H9 (cell line): Measurements from ENCODE around the gene TMEM175. TPM values are rescaled to one million over a fixed set of nuclear protein-coding genes. Genes with fewer than 3 reads are reported as not detected.

ENCODE experiments used
- DNase-seq: peaks from one replicate; pipeline ENCODE4 v3.0.0-alpha.2; 2017
- H2AFZ ChIP-seq: one replicate; pipeline ENCODE4 v1.6.1; 2013; ENCODE audit warnings: mild to moderate bottlenecking, low read length, control low read depth, moderate library complexity
- H2AK5ac ChIP-seq: 2 replicates; pipeline ENCODE4 v1.6.1; 2013; ENCODE audit warnings: low read length, control low read depth, mixed read lengths; ENCODE audit not compliant: insufficient read length
- H2BK120ac ChIP-seq: one replicate; pipeline ENCODE4 v1.6.1; 2013; ENCODE audit warnings: low read depth, mild to moderate bottlenecking, low read length, control low read depth, inconsistent platforms; ENCODE audit not compliant: poor library complexity, severe bottlenecking
- H2BK12ac ChIP-seq: 2 replicates; pipeline ENCODE4 v1.6.1; 2013; ENCODE audit warnings: low read length, control low read depth, mixed read lengths, low read depth; ENCODE audit not compliant: insufficient read length
- H2BK15ac ChIP-seq: 2 replicates; pipeline ENCODE4 v1.6.1; 2013; ENCODE audit warnings: low read depth, low read length, control low read depth
- H2BK20ac ChIP-seq: one replicate; pipeline ENCODE4 v1.6.1; 2013; ENCODE audit warnings: low read depth, mild to moderate bottlenecking, low read length, control low read depth, inconsistent platforms; ENCODE audit not compliant: poor library complexity, severe bottlenecking
- H2BK5ac ChIP-seq: 2 replicates; pipeline ENCODE4 v1.6.1; 2013; ENCODE audit warnings: low read length, control low read depth, mixed read lengths; ENCODE audit not compliant: insufficient read length
- H3K14ac ChIP-seq: 2 replicates; pipeline ENCODE4 v1.6.1; 2013; ENCODE audit warnings: low read length, control low read depth; ENCODE audit not compliant: insufficient read depth
- H3K18ac ChIP-seq: 2 replicates; pipeline ENCODE4 v1.6.1; 2013; ENCODE audit warnings: low read depth, mild to moderate bottlenecking, mixed read lengths, low read length, control low read depth; ENCODE audit not compliant: insufficient read length
- H3K23ac ChIP-seq: 2 replicates; pipeline ENCODE4 v1.6.1; 2013; ENCODE audit warnings: low read length, control low read depth, mixed read lengths, low read depth; ENCODE audit not compliant: insufficient read length
- H3K23me2 ChIP-seq: 2 replicates; pipeline ENCODE4 v1.6.1; 2013; ENCODE audit warnings: low read depth, mild to moderate bottlenecking, mixed read lengths, low read length, control low read depth; ENCODE audit not compliant: insufficient read length, poor library complexity, severe bottlenecking
- H3K27ac ChIP-seq: 2 replicates; pipeline ENCODE4 v1.5.1; 2013; ENCODE audit warnings: low read length, control low read depth, mixed read lengths, low read depth; ENCODE audit not compliant: insufficient read length
- H3K27me3 ChIP-seq: 2 replicates; pipeline ENCODE4 v1.6.1; 2013; ENCODE audit warnings: low read length, control low read depth, inconsistent platforms; ENCODE audit not compliant: insufficient read depth
- H3K4ac ChIP-seq: 2 replicates; pipeline ENCODE4 v1.6.1; 2013; ENCODE audit warnings: low read depth, mild to moderate bottlenecking, control low read depth, inconsistent platforms, low read length, moderate library complexity
- H3K4me1 ChIP-seq: 2 replicates; pipeline ENCODE4 v1.6.1; 2013; ENCODE audit warnings: low read length, control low read depth, inconsistent platforms; ENCODE audit not compliant: insufficient read depth
- H3K4me2 ChIP-seq: 2 replicates; pipeline ENCODE4 v1.6.1; 2013; ENCODE audit warnings: low read length, control low read depth, mixed read lengths; ENCODE audit not compliant: insufficient read length, insufficient read depth
- H3K56ac ChIP-seq: 2 replicates; pipeline ENCODE4 v1.6.1; 2013; ENCODE audit warnings: low read depth, mild to moderate bottlenecking, mixed read lengths, low read length, control low read depth; ENCODE audit not compliant: insufficient read length
- H3K79me1 ChIP-seq: 2 replicates; pipeline ENCODE4 v1.6.1; 2013; ENCODE audit warnings: low read depth, mild to moderate bottlenecking, moderate library complexity, low read length, control low read depth, inconsistent platforms; ENCODE audit not compliant: insufficient read depth, poor library complexity, severe bottlenecking
- H3K79me2 ChIP-seq: 2 replicates; pipeline ENCODE4 v1.6.1; 2013; ENCODE audit warnings: low read length, control low read depth, inconsistent platforms; ENCODE audit not compliant: insufficient read depth
- H3K9ac ChIP-seq: 2 replicates; pipeline ENCODE4 v1.6.1; 2013; ENCODE audit warnings: low read length, control low read depth, mixed read lengths; ENCODE audit not compliant: insufficient read length; ENCODE audit errors: extremely low read depth
- H3K9me3 ChIP-seq: one replicate; pipeline ENCODE4 v1.6.1; 2013; ENCODE audit warnings: low read depth, low read length, inconsistent platforms; ENCODE audit not compliant: control insufficient read depth
- H3T11ph ChIP-seq: one replicate; pipeline ENCODE4 v1.6.1; 2013; ENCODE audit warnings: mild to moderate bottlenecking, low read length, control low read depth, inconsistent platforms
- H4K20me1 ChIP-seq: one replicate; pipeline ENCODE4 v1.6.1; 2013; ENCODE audit not compliant: control insufficient read depth, insufficient read length, insufficient read depth
- H4K5ac ChIP-seq: 2 replicates; pipeline ENCODE4 v1.6.1; 2013; ENCODE audit warnings: low read depth, mild to moderate bottlenecking, mixed read lengths, low read length, control low read depth; ENCODE audit not compliant: insufficient read length
- H4K8ac ChIP-seq: replicated peaks from 2 replicates; pipeline ENCODE4 v1.6.1; 2013; ENCODE audit warnings: low read length, control low read depth, mixed read lengths, low read depth; ENCODE audit not compliant: insufficient read length
- H4K91ac ChIP-seq: 2 replicates; pipeline ENCODE4 v1.6.1; 2013; ENCODE audit warnings: low read depth, mild to moderate bottlenecking, moderate library complexity, mixed read lengths, low read length, control low read depth; ENCODE audit not compliant: insufficient read length
- H3K27ac Mint-ChIP-seq, 3 experiments: 2 replicates in 2 of 3; 3 replicates in 1 of 3; pipeline ENCODE4 v1.8.0; 2020 to 2021; ENCODE audit warnings: mixed read lengths in 3 of 3, mild to moderate bottlenecking in 1 of 3, moderate library complexity in 1 of 3
- H3K27me3 Mint-ChIP-seq: 2 replicates; pipeline ENCODE4 v1.8.0; 2021; ENCODE audit warnings: low read depth, mild to moderate bottlenecking, moderate library complexity, mixed read lengths
- H3K36me3 Mint-ChIP-seq, 3 experiments: 2 replicates in 2 of 3; 3 replicates in 1 of 3; pipeline ENCODE4 v1.8.0; 2020 to 2021; ENCODE audit warnings: low read depth in 3 of 3, mixed read lengths in 3 of 3; ENCODE audit not compliant: insufficient read depth in 1 of 3
- H3K4me1 Mint-ChIP-seq, 2 experiments: 2 replicates each; pipeline ENCODE4 v1.8.0; 2020; ENCODE audit warnings: mixed read lengths in 2 of 2
- H3K4me3 Mint-ChIP-seq, 2 experiments: 2 replicates in 1 of 2; 3 replicates in 1 of 2; pipeline ENCODE4 v1.8.0; 2020 to 2021; ENCODE audit warnings: mild to moderate bottlenecking in 2 of 2, mixed read lengths in 2 of 2, moderate library complexity in 1 of 2
- H3K9me3 Mint-ChIP-seq, 2 experiments: 2 replicates in 1 of 2; 3 replicates in 1 of 2; pipeline ENCODE4 v1.8.0; 2020; ENCODE audit warnings: mild to moderate bottlenecking in 2 of 2, mixed read lengths in 2 of 2, moderate library complexity in 1 of 2
- WGBS: extraction: QIAGEN DNeasy Blood & Tissue Kit; methylation state at CpG from one replicate; pipeline ENCODE4 v1.1.7; 2013; ENCODE audit warnings: missing lambda C conversion rate, low lambda C conversion rate, mixed read lengths; ENCODE audit not compliant: insufficient read length; ENCODE audit errors: extremely low coverage; 5-methylcytosine and 5-hydroxymethylcytosine counted together
- total RNA-seq: library from RNA; stranded (reverse); gene quantifications from 2 replicates; pipeline ENCODE4 v1.2.1, GENCODE V29; 2021
- TF ChIP-seq, protein P1 (sequence below): fragments of 200-600 bp; sonication (generic); conservative IDR thresholded peaks from 3 replicates; pipeline ENCODE4 v1.8.0; 2021; ENCODE audit warnings: antibody characterized with exemption, mild to moderate bottlenecking

TMEM175 gene
- total RNA-seq, 1 experiment from 2014 or later: 6.4 TPM

DNA sequence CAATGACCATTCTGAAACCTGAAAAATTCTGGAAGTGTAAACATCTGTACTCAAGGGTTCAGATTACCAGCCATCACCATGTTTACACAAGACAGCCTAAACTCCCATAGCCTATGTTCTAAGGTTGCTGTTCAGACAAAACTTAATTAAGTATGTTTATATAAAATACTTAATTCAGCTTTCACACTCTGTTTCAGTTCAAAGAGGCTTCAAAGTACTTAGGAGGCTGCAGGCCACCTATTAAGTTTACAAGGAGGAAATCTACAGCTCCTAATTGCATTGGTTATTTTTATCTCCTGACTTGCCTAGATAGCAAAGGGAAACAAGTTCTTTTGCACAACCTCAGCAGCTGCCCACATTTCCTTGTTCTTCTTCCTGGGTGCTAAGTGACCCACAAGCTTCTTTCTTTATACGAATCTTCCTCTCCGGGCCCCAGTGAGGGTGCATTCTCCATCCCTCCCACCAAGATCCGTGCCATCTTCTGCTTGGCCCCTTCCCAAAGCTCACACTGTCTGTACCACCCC is 2.2 kb upstream of the TMEM175 start:
- no peak for DNase-seq

More for the DNA sequence above, 2.2 kb upstream of the TMEM175 start:
- no peaks in the 10 kb centered on the region for H3K9me3 ChIP-seq
- peaks cover 2% of the 10 kb centered on the region for H4K20me1 ChIP-seq
- H2BK20ac ChIP-seq: no peak overlapping the region
- H3K23ac ChIP-seq: no peak overlapping the region
- Mint-ChIP-seq H3K27ac (peak overlapping the region in 1 of 3 experiments; percentile 35; a peak in 1 of 7 replicates), H3K4me1 (peaks cover 24% of the 10 kb centered on the region in 2 experiments), H3K4me3 (peak overlapping the region; percentile 88 to 96; a peak in 3 of 5 replicates), H3K27me3 (no peaks in the 10 kb centered on the region), H3K9me3 (no peaks in the 10 kb centered on the region), H3K36me3 (no peaks in the 10 kb centered on the region; a peak in 2 of 7 replicates)
- TF ChIP-seq, protein P1, sequence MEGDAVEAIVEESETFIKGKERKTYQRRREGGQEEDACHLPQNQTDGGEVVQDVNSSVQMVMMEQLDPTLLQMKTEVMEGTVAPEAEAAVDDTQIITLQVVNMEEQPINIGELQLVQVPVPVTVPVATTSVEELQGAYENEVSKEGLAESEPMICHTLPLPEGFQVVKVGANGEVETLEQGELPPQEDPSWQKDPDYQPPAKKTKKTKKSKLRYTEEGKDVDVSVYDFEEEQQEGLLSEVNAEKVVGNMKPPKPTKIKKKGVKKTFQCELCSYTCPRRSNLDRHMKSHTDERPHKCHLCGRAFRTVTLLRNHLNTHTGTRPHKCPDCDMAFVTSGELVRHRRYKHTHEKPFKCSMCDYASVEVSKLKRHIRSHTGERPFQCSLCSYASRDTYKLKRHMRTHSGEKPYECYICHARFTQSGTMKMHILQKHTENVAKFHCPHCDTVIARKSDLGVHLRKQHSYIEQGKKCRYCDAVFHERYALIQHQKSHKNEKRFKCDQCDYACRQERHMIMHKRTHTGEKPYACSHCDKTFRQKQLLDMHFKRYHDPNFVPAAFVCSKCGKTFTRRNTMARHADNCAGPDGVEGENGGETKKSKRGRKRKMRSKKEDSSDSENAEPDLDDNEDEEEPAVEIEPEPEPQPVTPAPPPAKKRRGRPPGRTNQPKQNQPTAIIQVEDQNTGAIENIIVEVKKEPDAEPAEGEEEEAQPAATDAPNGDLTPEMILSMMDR: no peak
- H2BK15ac ChIP-seq: no peak overlapping the region
- no peak overlapping the region for H3K56ac ChIP-seq
- H4K91ac ChIP-seq: no peak overlapping the region
- no peaks in the 10 kb centered on the region for H3K27me3 ChIP-seq
- peaks cover 21% of the 10 kb centered on the region for H3K79me1 ChIP-seq
- H3K9ac ChIP-seq: no peak overlapping the region
- no peak overlapping the region for H2BK120ac ChIP-seq
- H3K4me1 ChIP-seq: peaks cover 4% of the 10 kb centered on the region; the same call in 1 of the 2 replicates
- no peak overlapping the region for H2BK12ac ChIP-seq
- H3K18ac ChIP-seq: no peak overlapping the region
- whole genome bisulfite sequencing: no CpG with 5 or more reads among the region's 3 CpGs
- H3T11ph ChIP-seq: no peak overlapping the region
- no peak overlapping the region for H4K8ac ChIP-seq
- H3K23me2 ChIP-seq: peaks cover 18% of the 10 kb centered on the region
- H4K5ac ChIP-seq: no peak overlapping the region
- H2AFZ ChIP-seq: no peak overlapping the region
- H3K4ac ChIP-seq: no peak overlapping the region
- no peak overlapping the region for H2AK5ac ChIP-seq
- H3K4me2 ChIP-seq: no peak overlapping the region
- H3K27ac ChIP-seq: no peak overlapping the region
- H3K14ac ChIP-seq: no peak overlapping the region
- peaks cover 23% of the 10 kb centered on the region; the same call in 1 of the 2 replicates for H3K79me2 ChIP-seq
- no peak overlapping the region for H2BK5ac ChIP-seq
